Activated naive CD4-positive, alpha-beta T cell treated with anti-CD3 and anti-CD28 coated beads, Interleukin-2, amount 50 U/mL, for 16 hours (primary cell): ENCODE results near the gene LTC4S.

ENCODE experiments used
- DNase-seq: peaks from one replicate; pipeline ENCODE4 v3.0.0-alpha.2; 2020

The LTC4S gene

DNA sequence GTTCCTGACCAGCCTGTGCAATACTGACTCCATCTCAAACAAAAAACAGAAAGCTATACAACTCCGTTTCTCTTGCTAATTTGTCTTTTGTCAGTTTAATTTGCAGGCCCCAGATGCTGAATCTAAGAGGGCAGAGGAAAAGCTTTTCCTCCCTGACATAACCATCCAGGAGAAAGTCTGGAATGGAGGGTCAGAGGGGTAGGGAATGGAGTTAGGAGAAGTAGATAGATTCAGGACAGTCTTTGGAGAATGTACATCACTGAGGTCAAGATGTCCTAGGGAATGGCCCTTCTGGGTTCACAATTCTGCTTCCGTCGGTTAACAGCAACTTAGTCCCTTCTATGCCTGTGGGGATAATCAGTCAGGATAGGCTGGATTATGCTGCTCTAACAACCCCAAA, 20.3 kb downstream of the LTC4S start:
- DNase-seq: no peak

DNA sequence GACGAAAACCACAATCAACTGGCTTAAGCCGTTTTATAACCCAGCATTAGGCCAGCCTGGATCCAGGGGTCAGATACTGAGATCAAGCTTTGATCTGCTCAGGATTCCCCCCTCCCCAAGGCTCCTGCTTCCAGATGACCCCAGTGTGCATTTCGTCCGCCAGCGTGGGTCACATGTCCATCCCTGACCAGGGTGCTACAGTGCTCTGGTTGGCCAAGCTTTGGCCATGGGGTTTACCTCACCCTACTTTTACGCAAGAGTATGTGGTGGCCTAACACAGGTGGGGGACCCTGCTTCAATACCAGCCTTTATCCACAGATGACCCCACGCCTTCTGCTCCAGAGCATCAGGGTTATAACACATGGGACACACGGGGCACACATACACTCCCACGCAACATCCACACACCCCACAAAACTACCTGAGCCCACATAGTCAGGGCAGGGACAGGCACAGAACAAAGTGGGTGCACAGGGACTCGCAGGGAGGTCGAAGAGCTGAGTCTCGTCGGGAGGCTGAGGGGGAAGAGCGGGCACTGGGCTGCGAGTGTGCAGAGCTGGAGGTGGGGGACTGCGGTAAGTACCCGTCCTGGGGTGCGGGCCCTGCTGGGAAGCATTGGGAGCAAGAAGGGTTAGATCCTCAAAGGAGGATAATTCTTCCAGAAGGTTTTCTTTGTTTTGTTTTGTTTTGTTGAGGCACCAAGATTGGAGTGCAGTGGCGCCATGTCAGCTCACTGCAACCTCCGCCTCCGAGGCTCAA, 21.9 kb downstream of the LTC4S start:
- no peak for DNase-seq

- no peak for DNase-seq
These were observed 22.6 kb downstream of the LTC4S start for GRCh38 chr5:179816401-179816795.

- DNase-seq: no peak
These were observed 23.1 kb downstream of the LTC4S start for GRCh38 chr5:179816796-179817469.

- DNase-seq: no peak
These were observed 23.7 kb downstream of the LTC4S start for GRCh38 chr5:179817470-179817840.

DNA sequence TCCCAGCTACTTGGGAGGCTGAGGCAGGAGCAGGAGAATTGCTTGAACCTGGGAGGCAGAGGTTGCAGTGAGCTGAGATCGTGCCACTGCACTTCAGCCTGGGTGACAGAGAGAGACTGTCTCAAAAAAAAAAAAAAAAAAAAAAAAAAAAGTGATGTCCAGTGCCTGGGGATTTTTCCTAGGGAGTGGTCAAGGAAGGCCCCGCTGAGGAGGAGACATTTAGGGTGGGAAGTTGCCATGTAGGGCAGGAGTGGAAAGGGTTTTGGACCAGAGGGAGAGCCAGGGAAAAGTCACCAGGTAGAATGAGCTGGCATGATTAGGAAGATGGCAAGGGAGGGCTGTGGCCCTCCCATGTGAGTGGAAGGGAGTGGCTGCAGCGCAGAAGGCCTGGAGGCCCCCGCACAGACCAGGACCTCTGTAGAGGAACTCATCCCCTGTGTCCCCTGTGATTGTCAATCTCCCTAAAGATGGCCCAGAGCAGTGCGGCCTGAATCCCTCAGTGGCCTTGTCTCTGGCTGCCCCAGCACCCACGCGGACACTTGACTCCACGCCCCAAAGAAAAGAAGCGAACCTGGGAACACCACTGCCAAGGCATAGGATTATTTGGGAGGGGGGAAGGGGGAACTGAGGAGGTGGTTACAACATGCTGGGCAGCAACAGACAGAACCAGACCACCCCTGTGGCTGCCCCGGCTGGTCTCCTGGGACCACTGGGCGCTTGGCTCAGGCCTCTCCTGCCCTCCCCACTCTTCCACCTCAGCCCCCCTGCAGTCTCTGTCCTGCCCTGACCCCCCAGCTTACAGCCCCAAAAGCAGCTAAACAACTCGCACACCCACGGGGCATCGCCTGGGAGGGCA, 24.3 kb downstream of the LTC4S start:
- DNase-seq: no peak

GRCh38 chr5:179818746-179819295, 25.0 kb downstream of the LTC4S start:
- peak; percentile 72 for DNase-seq

DNA sequence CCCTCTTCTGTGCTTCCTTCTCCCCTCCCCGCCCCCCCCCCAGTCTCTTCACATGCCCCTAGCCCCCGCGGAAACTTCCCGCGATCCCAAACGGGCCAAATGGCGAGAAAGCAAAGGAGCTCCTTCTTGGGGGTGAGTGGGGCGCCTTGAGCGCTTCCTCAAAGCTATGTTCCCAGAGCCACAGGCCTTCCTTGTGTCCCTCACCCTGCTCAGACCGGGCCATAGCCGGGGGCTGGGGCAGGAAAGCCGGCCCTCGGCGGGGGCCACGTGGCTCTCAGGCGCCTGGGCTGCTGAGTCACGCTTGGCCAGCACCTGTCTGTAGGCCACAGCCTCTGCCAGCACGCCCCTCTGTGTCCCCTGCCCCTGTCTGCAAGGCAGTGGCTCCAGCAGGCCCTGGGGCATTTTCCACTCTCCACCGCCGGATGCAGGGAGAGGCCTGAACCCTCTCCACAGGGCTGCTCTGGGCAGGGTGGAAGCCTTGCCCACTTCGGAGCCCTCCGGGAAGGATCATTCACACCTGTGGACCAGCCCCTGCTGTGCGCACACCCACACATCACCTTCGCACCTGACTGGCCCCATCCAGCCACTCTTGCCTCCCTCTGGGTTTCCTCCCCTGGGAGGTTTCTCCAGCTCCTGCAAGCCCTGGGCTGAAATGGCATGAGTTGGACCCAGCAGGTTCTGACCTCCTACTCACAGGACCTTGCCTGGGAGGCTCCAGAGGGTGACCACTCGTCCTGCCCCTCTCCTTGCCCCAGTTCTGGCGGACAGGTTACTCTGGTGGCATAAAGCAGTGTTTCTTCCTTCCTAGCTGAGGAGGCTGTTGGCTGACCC, 25.7 kb downstream of the LTC4S start:
- peak; percentile 47 for DNase-seq

GRCh38 chr5:179820127-179820482, 26.3 kb downstream of the LTC4S start:
- DNase-seq: no peak

GRCh38 chr5:179820483-179821297, 26.9 kb downstream of the LTC4S start, which contains the start of gene SQSTM1:
Gene SQSTM1, plus strand, starts transcription at chr5:179820905. Its CDS starts 32 bp downstream, at chr5:179820937.
- DNase-seq: peak; percentile 80

DNA sequence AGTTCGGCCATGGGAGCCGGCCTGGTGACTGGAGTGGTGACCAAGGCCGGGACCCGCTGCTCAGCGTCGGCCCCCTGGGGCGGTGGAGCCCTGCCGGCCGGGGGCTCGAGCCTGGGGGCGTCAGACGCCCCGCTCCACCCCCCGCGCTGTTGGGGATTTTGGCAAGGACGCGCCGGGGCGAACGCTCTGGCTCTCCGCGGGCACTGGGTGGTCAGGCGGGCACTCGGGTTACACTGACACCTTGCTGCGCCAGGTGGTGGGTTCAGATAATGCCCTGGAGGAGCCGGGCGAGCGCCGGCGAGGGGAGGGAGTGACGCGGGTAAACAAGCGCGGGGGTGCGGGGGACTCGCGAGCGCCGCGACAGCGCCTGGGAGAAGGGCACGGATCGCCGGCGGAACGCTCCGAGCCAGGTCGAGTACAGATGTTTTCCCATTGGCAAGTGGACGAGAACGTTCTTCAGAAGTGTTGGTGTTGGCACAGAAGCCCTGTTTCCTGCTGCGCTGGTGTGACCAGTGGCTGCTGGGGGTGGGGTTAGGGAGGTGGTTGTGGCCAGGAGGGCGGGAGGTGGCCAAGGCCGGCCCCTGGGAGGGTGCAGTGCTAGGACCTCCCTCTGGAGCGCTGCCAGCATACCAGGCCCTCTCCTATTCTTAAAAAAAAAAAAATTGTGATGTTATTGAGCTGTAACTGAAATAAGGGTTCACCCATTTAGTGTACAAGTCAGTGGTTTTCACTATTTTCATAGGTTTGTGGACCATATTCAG, 27.7 kb downstream of the LTC4S start:
- peak; percentile 79 for DNase-seq

DNA sequence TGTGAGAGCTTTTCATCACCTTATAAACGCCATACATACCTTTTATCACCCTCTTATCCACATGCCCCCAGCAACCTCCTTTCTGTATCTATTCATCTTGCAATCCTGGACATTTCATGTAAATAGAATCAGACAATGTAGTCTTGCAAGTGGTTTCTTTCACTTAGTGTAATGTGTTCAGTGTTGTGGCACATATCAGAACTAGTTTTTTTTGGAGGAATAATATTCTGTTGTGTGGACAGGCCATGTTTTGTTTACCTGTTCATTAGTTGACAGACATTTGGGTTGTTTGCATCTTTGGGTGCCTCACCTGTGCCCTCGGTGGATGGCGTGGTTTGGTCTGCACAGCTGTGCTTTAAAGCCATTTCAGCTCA, 28.3 kb downstream of the LTC4S start:
- no peak for DNase-seq

DNA sequence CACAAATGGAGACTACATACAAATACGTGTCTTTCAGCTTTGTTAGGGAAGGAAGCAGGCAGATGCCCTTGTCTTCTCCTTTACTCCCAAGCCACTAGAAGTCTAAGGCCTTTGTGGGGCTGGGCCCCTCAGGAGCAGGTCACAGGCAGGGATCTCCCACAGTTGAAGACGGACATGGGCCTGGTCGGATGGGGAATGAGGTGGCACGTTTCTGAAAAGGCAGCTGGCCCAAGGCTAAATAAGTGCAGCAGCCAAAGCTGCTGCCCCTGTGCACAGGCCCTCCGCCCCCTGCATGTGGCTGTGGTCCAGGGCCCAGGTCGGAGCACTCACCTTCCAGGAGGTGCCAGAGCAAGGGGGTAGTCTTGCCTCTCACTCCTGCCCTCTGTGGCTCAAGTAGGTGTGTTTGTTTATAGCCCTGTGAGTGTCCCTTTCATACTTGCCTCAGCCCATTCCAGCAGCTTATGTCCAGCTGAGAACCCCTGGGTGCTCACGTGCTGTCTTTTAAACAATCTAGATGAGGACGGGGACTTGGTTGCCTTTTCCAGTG, 28.7 kb downstream of the LTC4S start:
- no peak for DNase-seq

- DNase-seq: no peak
These were observed 30.4 kb downstream of the LTC4S start for GRCh38 chr5:179823937-179824744.

- no peak for DNase-seq
These were observed 30.9 kb downstream of the LTC4S start for GRCh38 chr5:179824745-179825112.

DNA sequence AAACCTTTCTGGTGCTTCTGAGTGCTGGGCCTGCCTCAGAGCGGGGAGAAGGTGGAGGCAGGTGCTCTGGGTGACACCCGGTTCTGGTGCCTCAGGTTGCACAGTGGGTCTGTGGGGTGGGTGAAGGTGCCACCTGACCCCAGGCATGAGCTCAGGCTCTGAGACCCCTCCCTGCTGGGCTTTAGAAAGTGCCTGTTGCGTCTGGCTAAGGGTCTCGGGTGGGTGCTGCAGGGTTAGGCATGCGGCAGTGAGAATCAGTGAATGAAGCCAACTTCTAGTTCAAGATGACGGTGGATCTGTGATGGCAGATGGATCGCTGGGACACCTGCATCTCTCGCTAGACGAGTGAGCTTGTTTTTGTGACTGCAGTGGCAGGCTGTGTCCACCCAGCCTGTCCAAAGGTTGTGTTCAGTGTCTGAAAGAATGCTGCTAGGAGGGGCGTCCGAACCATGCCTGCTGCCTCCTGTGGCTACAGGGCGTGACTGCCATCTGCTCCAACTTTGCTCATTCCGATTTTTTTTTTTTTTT, 31.9 kb downstream of the LTC4S start:
- DNase-seq: no peak

GRCh38 chr5:179827680-179828079, 33.9 kb downstream of the LTC4S start:
- DNase-seq: peak; percentile 72

- no peak for DNase-seq
These were observed 35.1 kb downstream of the LTC4S start for GRCh38 chr5:179828756-179829421.
